ENCODE results near the gene FBN1. TPM values are rescaled to one million over a fixed set of nuclear protein-coding genes. Genes with fewer than 3 reads are reported as not detected.

Gene FBN1
- total RNA-seq, 1 donor from 2014 or later = 78.8 TPM

DNA sequence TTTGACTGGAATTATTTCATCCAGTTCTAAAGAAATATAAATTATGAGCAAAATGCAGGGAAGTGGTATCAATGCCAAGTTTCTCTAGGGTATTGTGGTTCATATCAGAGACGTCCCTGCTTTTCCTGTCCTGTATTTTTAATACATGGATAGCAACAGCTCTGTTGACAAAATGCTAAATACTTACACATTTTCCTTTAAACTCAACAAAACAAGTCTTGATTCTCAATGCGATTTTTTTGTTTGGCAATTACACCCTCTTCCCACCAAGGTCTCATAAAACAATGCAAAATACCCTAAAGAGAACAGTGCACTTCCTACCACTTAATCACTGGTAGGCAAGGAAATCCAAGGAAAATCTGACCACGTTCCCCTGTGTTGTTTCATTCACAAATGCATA, 194.3 kb downstream of the FBN1 start:
- no peaks in the 10 kb centered on the region for H4K20me1 ChIP-seq (ENCODE audit: low read depth)
- H3K36me3 Mint-ChIP-seq = peaks cover 16% of the 10 kb centered on the region
- no peaks in the 10 kb centered on the region for H3F3A ChIP-seq (ENCODE audit: low read depth)
- no peak overlapping the region for H3K27ac ChIP-seq
- no peak for TF ChIP-seq EZH2 (IDR thresholded peaks at IDR 0.05)
- TF ChIP-seq, protein P1, sequence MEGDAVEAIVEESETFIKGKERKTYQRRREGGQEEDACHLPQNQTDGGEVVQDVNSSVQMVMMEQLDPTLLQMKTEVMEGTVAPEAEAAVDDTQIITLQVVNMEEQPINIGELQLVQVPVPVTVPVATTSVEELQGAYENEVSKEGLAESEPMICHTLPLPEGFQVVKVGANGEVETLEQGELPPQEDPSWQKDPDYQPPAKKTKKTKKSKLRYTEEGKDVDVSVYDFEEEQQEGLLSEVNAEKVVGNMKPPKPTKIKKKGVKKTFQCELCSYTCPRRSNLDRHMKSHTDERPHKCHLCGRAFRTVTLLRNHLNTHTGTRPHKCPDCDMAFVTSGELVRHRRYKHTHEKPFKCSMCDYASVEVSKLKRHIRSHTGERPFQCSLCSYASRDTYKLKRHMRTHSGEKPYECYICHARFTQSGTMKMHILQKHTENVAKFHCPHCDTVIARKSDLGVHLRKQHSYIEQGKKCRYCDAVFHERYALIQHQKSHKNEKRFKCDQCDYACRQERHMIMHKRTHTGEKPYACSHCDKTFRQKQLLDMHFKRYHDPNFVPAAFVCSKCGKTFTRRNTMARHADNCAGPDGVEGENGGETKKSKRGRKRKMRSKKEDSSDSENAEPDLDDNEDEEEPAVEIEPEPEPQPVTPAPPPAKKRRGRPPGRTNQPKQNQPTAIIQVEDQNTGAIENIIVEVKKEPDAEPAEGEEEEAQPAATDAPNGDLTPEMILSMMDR (IDR thresholded peaks at IDR 0.05) = no peak
- no peak for TF ChIP-seq EZH2phosphoT487 (IDR thresholded peaks at IDR 0.05)
- no peaks in the 10 kb centered on the region for H3K4me1 ChIP-seq
- no peaks in the 10 kb centered on the region for H3K9me3 ChIP-seq (ENCODE audit: low read depth)
- no peak for DNase-seq (ENCODE audit: low spot score)
- H3K27me3 ChIP-seq = no peaks in the 10 kb centered on the region
- no peak overlapping the region for H3K9ac ChIP-seq
- H3K36me3 ChIP-seq = peaks cover 5% of the 10 kb centered on the region
- no peak overlapping the region for H3K27ac Mint-ChIP-seq
- no peaks in the 10 kb centered on the region for H3K27me3 Mint-ChIP-seq (ENCODE audit: insufficient read depth, low read depth)
- H3K4me3 ChIP-seq = no peak overlapping the region
- H3K9me3 Mint-ChIP-seq = no peaks in the 10 kb centered on the region
- no peak overlapping the region for H2AFZ ChIP-seq (replicated peaks)
- no peak overlapping the region for H3K4me3 Mint-ChIP-seq
- H3K4me2 ChIP-seq = no peak overlapping the region
- no peaks in the 10 kb centered on the region for H3K79me2 ChIP-seq (ENCODE audit: low read depth)
- H3K4me1 Mint-ChIP-seq = no peaks in the 10 kb centered on the region

DNA sequence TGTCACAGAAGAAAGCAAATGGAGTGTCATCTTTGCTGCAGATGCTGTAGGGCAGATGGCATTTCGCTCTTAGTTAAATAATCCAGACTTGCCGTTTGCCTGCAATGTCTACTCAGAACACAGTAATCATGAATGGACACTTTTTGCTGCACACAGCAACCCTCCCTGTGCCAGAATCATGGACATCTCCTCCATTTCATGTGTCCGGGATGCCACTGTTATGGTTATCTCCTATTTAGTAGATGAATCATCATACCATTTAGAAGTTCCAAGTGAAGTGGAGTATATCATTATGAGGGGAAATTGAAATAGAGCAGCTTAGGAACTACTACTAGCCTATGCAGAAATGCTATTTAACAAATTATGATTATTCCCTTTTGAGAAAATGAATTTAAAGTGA, 195.8 kb downstream of the FBN1 start:
- no peaks in the 10 kb centered on the region for H3K27me3 ChIP-seq
- no peaks in the 10 kb centered on the region for H3K9me3 ChIP-seq (ENCODE audit: low read depth)
- Mint-ChIP-seq H3K27ac (no peak overlapping the region), H3K4me1 (no peaks in the 10 kb centered on the region), H3K9me3 (no peaks in the 10 kb centered on the region), H3K36me3 (peaks cover 10% of the 10 kb centered on the region), H3K4me3 (no peak overlapping the region), H3K27me3 (ENCODE audit: insufficient read depth, low read depth) (no peaks in the 10 kb centered on the region)
- no peak for DNase-seq (ENCODE audit: low spot score)
- H3F3A ChIP-seq (ENCODE audit: low read depth) = no peaks in the 10 kb centered on the region
- H3K36me3 ChIP-seq = no peaks in the 10 kb centered on the region
- H4K20me1 ChIP-seq (ENCODE audit: low read depth) = no peaks in the 10 kb centered on the region
- no peaks in the 10 kb centered on the region for H3K79me2 ChIP-seq (ENCODE audit: low read depth)
- H2AFZ ChIP-seq (replicated peaks) = no peak overlapping the region
- H3K4me1 ChIP-seq = no peaks in the 10 kb centered on the region
- TF ChIP-seq EZH2phosphoT487 (IDR thresholded peaks at IDR 0.05) (no peak), EZH2 (IDR thresholded peaks at IDR 0.05) (no peak)
- TF ChIP-seq, protein P1 (IDR thresholded peaks at IDR 0.05) = no peak
- no peak overlapping the region for H3K4me3 ChIP-seq
- H3K9ac ChIP-seq = no peak overlapping the region
- H3K4me2 ChIP-seq = no peak overlapping the region
- no peak overlapping the region for H3K27ac ChIP-seq

DNA sequence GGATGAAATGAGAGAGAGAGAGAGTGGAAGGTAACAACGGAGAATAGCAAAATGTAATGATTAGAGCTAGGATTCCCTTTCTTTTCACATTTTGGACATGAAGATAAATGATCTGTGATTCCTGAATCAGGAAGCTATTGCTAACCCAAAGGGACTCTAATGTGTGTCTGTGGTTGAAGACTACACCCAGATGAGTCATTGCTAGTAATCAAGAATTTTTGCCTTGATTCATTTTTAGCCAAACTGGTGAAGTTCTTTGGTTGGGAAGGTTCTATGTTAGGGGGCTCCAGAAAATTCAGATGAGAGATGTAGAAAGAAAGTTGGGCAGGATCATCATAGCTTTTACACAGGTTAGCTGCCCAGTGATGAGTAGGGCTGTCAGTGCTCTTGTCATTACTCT, 197.9 kb downstream of the FBN1 start:
- H3K9me3 ChIP-seq (ENCODE audit: low read depth) = no peaks in the 10 kb centered on the region
- H3K79me2 ChIP-seq (ENCODE audit: low read depth) = no peaks in the 10 kb centered on the region
- no peaks in the 10 kb centered on the region for H4K20me1 ChIP-seq (ENCODE audit: low read depth)
- no peaks in the 10 kb centered on the region for H3K36me3 ChIP-seq
- Mint-ChIP-seq H3K4me1 (no peaks in the 10 kb centered on the region), H3K36me3 (peaks cover 10% of the 10 kb centered on the region), H3K27ac (no peak overlapping the region), H3K9me3 (no peaks in the 10 kb centered on the region), H3K4me3 (no peak overlapping the region), H3K27me3 (ENCODE audit: insufficient read depth, low read depth) (no peaks in the 10 kb centered on the region)
- DNase-seq (ENCODE audit: low spot score) = no peak
- no peak overlapping the region for H3K4me2 ChIP-seq
- H3K27me3 ChIP-seq = no peaks in the 10 kb centered on the region
- H2AFZ ChIP-seq (replicated peaks) = no peak overlapping the region
- H3K9ac ChIP-seq = no peak overlapping the region
- H3K4me1 ChIP-seq = no peaks in the 10 kb centered on the region
- no peak overlapping the region for H3K27ac ChIP-seq
- TF ChIP-seq EZH2 (IDR thresholded peaks at IDR 0.05) = no peak
- TF ChIP-seq, protein P1 (IDR thresholded peaks at IDR 0.05) = no peak
- no peak for TF ChIP-seq EZH2phosphoT487 (IDR thresholded peaks at IDR 0.05)
- H3F3A ChIP-seq (ENCODE audit: low read depth) = no peaks in the 10 kb centered on the region
- no peak overlapping the region for H3K4me3 ChIP-seq

Data from neural progenitor cell (in vitro differentiated cells).